T-helper 2 cell treated with Interferon-gamma antibody and Interleukin-4, amounts not matched to agents 5 μg/mL and 100 μg/mL, for 36 hours (primary cell): ENCODE results near the gene MBP.

Experiments used
- DNase-seq: peaks from one replicate; pipeline ENCODE4 v3.0.0; 2021; ENCODE audit warnings: low spot score
- H3K27ac Mint-ChIP-seq: one replicate; pipeline ENCODE4 v1.8.0; 2021; ENCODE audit warnings: mild to moderate bottlenecking, mixed read lengths
- H3K27me3 Mint-ChIP-seq: one replicate; pipeline ENCODE4 v1.8.0; 2021; ENCODE audit warnings: low read depth, mixed read lengths
- H3K36me3 Mint-ChIP-seq: one replicate; pipeline ENCODE4 v1.8.0; 2021; ENCODE audit warnings: low read depth, mixed read lengths
- H3K4me1 Mint-ChIP-seq: one replicate; pipeline ENCODE4 v1.8.0; 2021; ENCODE audit warnings: low read depth, mixed read lengths
- H3K4me3 Mint-ChIP-seq: one replicate; pipeline ENCODE4 v1.8.0; 2022; ENCODE audit warnings: mild to moderate bottlenecking, moderate library complexity, mixed read lengths
- H3K9me3 Mint-ChIP-seq: one replicate; pipeline ENCODE4 v1.8.0; 2021; ENCODE audit warnings: mixed read lengths

Gene MBP

GRCh38 chr18:77119101-77119850, 13.3 kb downstream of the MBP start:
- Mint-ChIP-seq H3K27me3 (no peaks in the 10 kb centered on the region), H3K4me1 (peaks cover 67% of the 10 kb centered on the region), H3K9me3 (no peaks in the 10 kb centered on the region), H3K27ac (peak overlapping the region; percentile 57), H3K36me3 (peaks cover 58% of the 10 kb centered on the region), H3K4me3 (no peak overlapping the region)
- DNase-seq: no peak

- DNase-seq: no peak
- Mint-ChIP-seq H3K36me3 (peaks cover 55% of the 10 kb centered on the region), H3K4me1 (peaks cover 62% of the 10 kb centered on the region), H3K27ac (peak overlapping the region; percentile 56), H3K27me3 (no peaks in the 10 kb centered on the region), H3K4me3 (no peak overlapping the region), H3K9me3 (no peaks in the 10 kb centered on the region)
Measured at GRCh38 chr18:77118256-77119090, 14.1 kb downstream of the MBP start.

- no peaks in the 10 kb centered on the region for H3K9me3 Mint-ChIP-seq
- peaks cover 51% of the 10 kb centered on the region for H3K36me3 Mint-ChIP-seq
- H3K4me1 Mint-ChIP-seq: peaks cover 55% of the 10 kb centered on the region
- no peak for DNase-seq
- no peaks in the 10 kb centered on the region for H3K27me3 Mint-ChIP-seq
- peak overlapping the region; percentile 57 for H3K27ac Mint-ChIP-seq
- no peak overlapping the region for H3K4me3 Mint-ChIP-seq
Measured at GRCh38 chr18:77116201-77117080, 16.1 kb downstream of the MBP start.

- H3K27ac Mint-ChIP-seq: peak overlapping the region; percentile 59
- peaks cover 52% of the 10 kb centered on the region for H3K36me3 Mint-ChIP-seq
- H3K4me3 Mint-ChIP-seq: peak overlapping the region; percentile 1
- peaks cover 60% of the 10 kb centered on the region for H3K4me1 Mint-ChIP-seq
- no peaks in the 10 kb centered on the region for H3K27me3 Mint-ChIP-seq
- no peak for DNase-seq
- no peaks in the 10 kb centered on the region for H3K9me3 Mint-ChIP-seq
Measured at GRCh38 chr18:77115192-77115953, 17.2 kb downstream of the MBP start.

- Mint-ChIP-seq H3K4me1 (peaks cover 59% of the 10 kb centered on the region), H3K36me3 (peaks cover 52% of the 10 kb centered on the region)
Measured at GRCh38 chr18:77114415-77115191, 18.0 kb downstream of the MBP start.

GRCh38 chr18:77114152-77114414, 18.5 kb downstream of the MBP start:
- Mint-ChIP-seq H3K36me3 (peaks cover 51% of the 10 kb centered on the region), H3K9me3 (no peaks in the 10 kb centered on the region), H3K27me3 (no peaks in the 10 kb centered on the region), H3K4me1 (peaks cover 58% of the 10 kb centered on the region), H3K27ac (peak overlapping the region; percentile 55), H3K4me3 (no peak overlapping the region)
- DNase-seq: no peak

More at GRCh38 chr18:77114415-77115191, 18.0 kb downstream of the MBP start:
- no peak overlapping the region for H3K4me3 Mint-ChIP-seq
- no peaks in the 10 kb centered on the region for H3K27me3 Mint-ChIP-seq
- peak overlapping the region; percentile 55 for H3K27ac Mint-ChIP-seq
- H3K9me3 Mint-ChIP-seq: no peaks in the 10 kb centered on the region
- no peak for DNase-seq

- Mint-ChIP-seq H3K4me3 (no peak overlapping the region), H3K36me3 (peaks cover 49% of the 10 kb centered on the region), H3K4me1 (peaks cover 57% of the 10 kb centered on the region), H3K9me3 (no peaks in the 10 kb centered on the region), H3K27ac (peak overlapping the region; percentile 60), H3K27me3 (no peaks in the 10 kb centered on the region)
- DNase-seq: no peak
Measured at GRCh38 chr18:77113361-77114151, 19.0 kb downstream of the MBP start.

- Mint-ChIP-seq H3K4me3 (no peak overlapping the region), H3K36me3 (peaks cover 51% of the 10 kb centered on the region), H3K9me3 (no peaks in the 10 kb centered on the region), H3K27me3 (no peaks in the 10 kb centered on the region), H3K4me1 (peaks cover 64% of the 10 kb centered on the region), H3K27ac (peak overlapping the region; percentile 34)
- DNase-seq: no peak
Measured at GRCh38 chr18:77112747-77113092, 19.9 kb downstream of the MBP start.

- Mint-ChIP-seq H3K4me3 (peak overlapping the region; percentile 11), H3K4me1 (peaks cover 66% of the 10 kb centered on the region)
Measured at GRCh38 chr18:77111951-77112746, 20.4 kb downstream of the MBP start.

GRCh38 chr18:77111449-77111848, 21.1 kb downstream of the MBP start:
- H3K4me3 Mint-ChIP-seq: no peak overlapping the region
- peaks cover 4% of the 10 kb centered on the region for H3K9me3 Mint-ChIP-seq
- H3K27ac Mint-ChIP-seq: peak overlapping the region; percentile 48
- DNase-seq: no peak
- no peaks in the 10 kb centered on the region for H3K27me3 Mint-ChIP-seq
- peaks cover 48% of the 10 kb centered on the region for H3K36me3 Mint-ChIP-seq
- H3K4me1 Mint-ChIP-seq: peaks cover 68% of the 10 kb centered on the region

More at GRCh38 chr18:77111951-77112746, 20.4 kb downstream of the MBP start:
- no peak for DNase-seq
- no peaks in the 10 kb centered on the region for H3K9me3 Mint-ChIP-seq
- H3K27me3 Mint-ChIP-seq: no peaks in the 10 kb centered on the region
- peak overlapping the region; percentile 48 for H3K27ac Mint-ChIP-seq
- H3K36me3 Mint-ChIP-seq: peaks cover 50% of the 10 kb centered on the region

GRCh38 chr18:77110936-77111335, 21.6 kb downstream of the MBP start:
- Mint-ChIP-seq H3K27me3 (no peaks in the 10 kb centered on the region), H3K9me3 (peaks cover 8% of the 10 kb centered on the region), H3K4me3 (no peak overlapping the region), H3K27ac (no peak overlapping the region), H3K36me3 (peaks cover 49% of the 10 kb centered on the region), H3K4me1 (peaks cover 69% of the 10 kb centered on the region)
- no peak for DNase-seq

GRCh38 chr18:77110400-77110799, 22.2 kb downstream of the MBP start:
- Mint-ChIP-seq H3K4me3 (no peak overlapping the region), H3K27ac (no peak overlapping the region), H3K4me1 (peaks cover 71% of the 10 kb centered on the region), H3K9me3 (peaks cover 11% of the 10 kb centered on the region), H3K27me3 (no peaks in the 10 kb centered on the region), H3K36me3 (peaks cover 54% of the 10 kb centered on the region)
- DNase-seq: no peak
